Common myeloid progenitor, CD34-positive (primary cell): Measurements from ENCODE around the gene ZFHX3.

Source experiments
- CTCF ChIA-PET: fragments of 350-600 bp; sonication (Branson Sonifier 250); formaldehyde crosslinking; loops from one replicate; lab custom pipeline; 2021; ENCODE audit warnings: antibody characterized with exemption; lab: Charles Lee
- POLR2A ChIA-PET: fragments of 350-600 bp; sonication (Branson Sonifier 250); formaldehyde crosslinking; loops from one replicate; lab custom pipeline; 2021; ENCODE audit warnings: antibody characterized with exemption; lab: Charles Lee
- DNase-seq, 3 donors: peaks; one replicate each; pipeline versions ENCODE4 v3.0.0 to v3.0.0-alpha.2; 2013
- H3K27ac ChIP-seq, 2 experiments: 1 replicate in 1 of 2; 2 replicates in 1 of 2; pipeline ENCODE4 v1.7.0; 2013; ENCODE audit warnings: inconsistent platforms in 2 of 2, low read length in 2 of 2, mild to moderate bottlenecking in 2 of 2, low read depth in 1 of 2, moderate library complexity in 1 of 2; ENCODE audit not compliant: severe bottlenecking in 2 of 2, insufficient read depth in 1 of 2, poor library complexity in 1 of 2
- H3K27me3 ChIP-seq, 5 experiments: replicated peaks in 2 of 5; 1 replicate in 3 of 5; 2 replicates in 2 of 5; pipeline versions ENCODE4 v1.6.1 to v1.7.0; 2013; ENCODE audit warnings: low read length in 4 of 5, mild to moderate bottlenecking in 2 of 5, moderate library complexity in 2 of 5, inconsistent platforms in 1 of 5; ENCODE audit not compliant: insufficient read depth in 5 of 5, control insufficient read depth in 4 of 5
- H3K36me3 ChIP-seq, 4 experiments: 1 replicate in 2 of 4; 2 replicates in 2 of 4; pipeline versions ENCODE4 v1.6.1 to v1.7.0; 2013; ENCODE audit warnings: low read length in 3 of 4, control low read depth in 1 of 4, mild to moderate bottlenecking in 1 of 4; ENCODE audit not compliant: control insufficient read depth in 4 of 4, insufficient read depth in 4 of 4
- H3K4me1 ChIP-seq, 4 experiments: 1 replicate in 3 of 4; 2 replicates in 1 of 4; pipeline versions ENCODE4 v1.6.1 to v1.7.1; 2013; ENCODE audit warnings: low read length in 3 of 4, mild to moderate bottlenecking in 3 of 4, control low read depth in 1 of 4, inconsistent platforms in 1 of 4, moderate library complexity in 1 of 4; ENCODE audit not compliant: control insufficient read depth in 4 of 4, insufficient read depth in 4 of 4; ENCODE audit errors: control extremely low read depth in 1 of 4
- H3K4me3 ChIP-seq, 7 experiments: 1 replicate in 4 of 7; 2 replicates in 3 of 7; pipeline versions ENCODE4 v1.5.1 to v1.7.0; 2013; ENCODE audit warnings: mild to moderate bottlenecking in 7 of 7, low read length in 6 of 7, moderate library complexity in 6 of 7, inconsistent platforms in 2 of 7, low read depth in 2 of 7, control low read depth in 1 of 7; ENCODE audit not compliant: insufficient read depth in 4 of 7, control insufficient read depth in 1 of 7; ENCODE audit errors: extremely low read depth in 1 of 7
- H3K9me3 ChIP-seq, 5 experiments: 1 replicate in 4 of 5; 2 replicates in 1 of 5; pipeline versions ENCODE4 v1.6.1 to v1.7.1; 2013; ENCODE audit warnings: low read length in 4 of 5, mild to moderate bottlenecking in 2 of 5, inconsistent platforms in 1 of 5, low read depth in 1 of 5, moderate library complexity in 1 of 5; ENCODE audit not compliant: control insufficient read depth in 4 of 5, insufficient read depth in 2 of 5; ENCODE audit errors: control extremely low read depth in 1 of 5
- WGBS: methylation state at CpG from one replicate; pipeline ENCODE4 v1.1.5; 2013; ENCODE audit not compliant: insufficient coverage; 5-methylcytosine and 5-hydroxymethylcytosine counted together

Gene ZFHX3

GRCh38 chr16:72810480-72810879 is 237.4 kb downstream of the ZFHX3 start:
- CTCF ChIA-PET = no interaction called here
- Histone ChIP-seq H3K36me3 (peaks cover 0 to 9% (median 0%) of the 10 kb centered on the region in 4 experiments), H3K4me1 (peaks cover 0 to 7% (median 2%) of the 10 kb centered on the region in 4 experiments), H3K27ac (no peak overlapping the region), H3K9me3 (no peaks in the 10 kb centered on the region), H3K27me3 (no peaks in the 10 kb centered on the region), H3K4me3 (no peak overlapping the region)
- DNase-seq = no peak
- POLR2A ChIA-PET = no interaction called here
- WGBS = 100% methylated on average over 1 of the region's 2 CpGs

GRCh38 chr16:72809446-72809845 is 238.5 kb downstream of the ZFHX3 start:
- ChIA-PET POLR2A (no interaction called here), CTCF (interaction anchor here (0.6 kb wide), 1 partner anchor 13 kb away, joined by 3 read pairs; no protein-coding TSS in a partner anchor)
- Histone ChIP-seq H3K36me3 (peaks cover 0 to 9% (median 0%) of the 10 kb centered on the region in 4 experiments), H3K9me3 (no peaks in the 10 kb centered on the region), H3K27ac (no peak overlapping the region), H3K4me3 (no peak overlapping the region), H3K27me3 (no peaks in the 10 kb centered on the region), H3K4me1 (peaks cover 0 to 7% (median 2%) of the 10 kb centered on the region in 4 experiments)
- no peak for DNase-seq
- WGBS = no CpG with 5 or more reads among the region's 4 CpGs

DNA sequence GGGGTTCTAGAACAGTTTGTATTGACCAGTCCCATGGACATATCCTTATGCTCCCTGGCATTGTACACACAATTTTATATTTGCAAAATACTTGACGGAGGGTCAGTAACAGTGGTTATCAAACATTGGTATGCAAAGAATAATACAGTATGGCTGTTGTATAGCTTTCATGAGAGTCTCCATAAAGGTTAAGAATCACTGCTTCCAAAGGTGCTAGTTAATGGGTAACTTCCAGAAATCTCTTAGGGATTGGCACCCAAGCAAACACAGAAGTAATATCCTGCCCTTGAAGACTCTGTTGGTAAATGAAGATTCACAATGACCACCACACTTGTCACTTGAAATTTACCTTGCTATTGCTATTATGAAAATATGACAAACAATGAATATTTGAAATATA is 239.2 kb downstream of the ZFHX3 start:
- ChIA-PET CTCF (no interaction called here), POLR2A (no interaction called here)
- Histone ChIP-seq H3K4me1 (peaks cover 0 to 5% (median 2%) of the 10 kb centered on the region in 4 experiments), H3K9me3 (no peaks in the 10 kb centered on the region), H3K27me3 (no peaks in the 10 kb centered on the region), H3K36me3 (peaks cover 0 to 9% (median 0%) of the 10 kb centered on the region in 4 experiments), H3K4me3 (no peak overlapping the region), H3K27ac (no peak overlapping the region)
- WGBS = no CpG with 5 or more reads among the region's 1 CpG
- no peak for DNase-seq

DNA sequence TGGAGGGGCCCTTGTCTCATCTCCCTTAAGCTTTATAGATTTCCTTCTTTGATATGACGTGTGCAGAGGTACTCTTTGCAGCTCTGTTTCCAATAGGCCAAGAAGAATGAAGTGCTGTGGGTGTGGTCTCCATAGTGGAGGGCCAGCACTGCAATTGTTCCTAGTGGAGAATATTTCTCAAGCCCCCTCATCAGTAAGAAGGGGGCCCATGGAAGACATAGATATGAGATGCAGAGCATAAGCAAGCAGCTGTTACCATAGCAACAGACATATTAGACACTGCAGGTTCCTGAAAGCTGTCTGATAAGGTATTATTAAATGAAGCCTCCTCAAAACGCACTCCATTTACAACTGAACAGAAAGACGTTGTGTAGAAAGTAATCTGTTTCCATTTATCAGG is 240.7 kb downstream of the ZFHX3 start:
- no peaks in the 10 kb centered on the region for H3K27me3 ChIP-seq
- POLR2A ChIA-PET = no interaction called here
- H3K27ac ChIP-seq = no peak overlapping the region
- no peak overlapping the region for H3K4me3 ChIP-seq
- no peaks in the 10 kb centered on the region for H3K9me3 ChIP-seq
- CTCF ChIA-PET = interaction anchor here (1.5 kb wide), 1 partner anchor 12 kb away, joined by 4 read pairs; no protein-coding TSS in a partner anchor
- WGBS = 79% methylated on average over 2 of the region's 3 CpGs
- peaks cover 0 to 9% (median 0%) of the 10 kb centered on the region in 4 experiments for H3K36me3 ChIP-seq
- DNase-seq = peak in 1 of 3 donors; percentile 34
- H3K4me1 ChIP-seq = peaks cover 0 to 3% (median 0%) of the 10 kb centered on the region in 4 experiments

DNA sequence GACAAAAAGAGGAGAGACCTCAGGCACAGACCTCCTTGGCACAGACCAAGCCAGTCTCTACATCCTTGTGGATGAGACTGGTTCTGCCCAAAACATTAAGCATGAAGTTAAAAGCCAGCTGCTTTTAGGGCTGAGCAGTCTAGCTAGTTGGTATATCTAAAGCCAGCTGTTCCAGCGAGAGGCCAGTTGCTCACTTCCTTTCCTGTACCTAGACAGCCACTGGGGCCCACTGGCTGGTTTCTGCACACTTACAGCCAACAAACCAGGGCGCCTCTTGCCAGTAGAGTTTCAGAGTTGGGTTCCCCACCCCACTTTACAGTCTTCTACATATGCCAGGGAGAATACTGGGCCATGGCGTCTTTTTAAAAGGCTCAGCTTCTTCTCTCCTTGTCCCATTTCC is 242.4 kb downstream of the ZFHX3 start:
- no peaks in the 10 kb centered on the region for H3K9me3 ChIP-seq
- no peak overlapping the region for H3K27ac ChIP-seq
- 97% methylated on average over 3 of the region's 3 CpGs for whole genome bisulfite sequencing
- H3K36me3 ChIP-seq = peaks cover 0 to 2% (median under 1%) of the 10 kb centered on the region in 4 experiments
- peaks cover 0 to 3% (median 0%) of the 10 kb centered on the region in 4 experiments for H3K4me1 ChIP-seq
- CTCF ChIA-PET = interaction anchor here (1.5 kb wide), 1 partner anchor 10 kb away, joined by 4 read pairs; no protein-coding TSS in a partner anchor
- no peak for DNase-seq
- POLR2A ChIA-PET = no interaction called here
- no peak overlapping the region for H3K4me3 ChIP-seq
- H3K27me3 ChIP-seq = no peaks in the 10 kb centered on the region

GRCh38 chr16:72800524-72801161 is 247.3 kb downstream of the ZFHX3 start:
- Histone ChIP-seq H3K36me3 (peaks cover 4 to 38% (median 16%) of the 10 kb centered on the region in 4 experiments), H3K4me3 (no peak overlapping the region), H3K9me3 (no peaks in the 10 kb centered on the region), H3K27ac (no peak overlapping the region), H3K27me3 (no peaks in the 10 kb centered on the region), H3K4me1 (peaks cover 0 to 2% (median 0%) of the 10 kb centered on the region in 4 experiments)
- ChIA-PET POLR2A (no interaction called here), CTCF (interaction anchor here (2.2 kb wide), 1 partner anchor 32 kb away, joined by 5 read pairs; no protein-coding TSS in a partner anchor)
- no peak for DNase-seq
- WGBS = 95% methylated on average over 6 of the region's 10 CpGs

DNA sequence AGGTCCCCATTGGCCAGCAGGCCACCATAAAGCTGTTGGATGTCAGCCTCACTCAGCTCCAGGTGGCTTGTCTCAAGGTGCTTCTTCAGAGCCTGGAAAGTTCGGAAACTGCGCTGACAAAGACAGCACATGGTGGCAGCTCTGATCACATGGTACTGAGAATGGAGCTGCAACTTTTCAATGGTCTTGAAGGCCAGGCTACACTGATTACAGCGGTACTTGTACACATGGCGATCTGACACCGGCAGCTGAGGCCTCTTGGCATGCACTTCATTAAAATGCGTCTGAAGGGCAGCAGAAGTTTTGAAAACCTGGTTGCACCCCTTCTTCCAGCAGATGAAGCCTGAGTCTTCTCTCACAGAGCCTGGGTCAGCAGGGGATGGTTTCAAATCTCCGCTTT is 249.7 kb downstream of the ZFHX3 start:
- Histone ChIP-seq H3K4me3 (no peak overlapping the region), H3K27me3 (no peaks in the 10 kb centered on the region), H3K4me1 (no peaks in the 10 kb centered on the region), H3K36me3 (peaks cover 7 to 50% (median 33%) of the 10 kb centered on the region in 4 experiments), H3K27ac (no peak overlapping the region), H3K9me3 (no peaks in the 10 kb centered on the region)
- no peak for DNase-seq
- ChIA-PET POLR2A (no interaction called here), CTCF (interaction anchor here (1.1 kb wide), 1 partner anchor 31 kb away, joined by 5 read pairs; no protein-coding TSS in a partner anchor)
- 99% methylated on average over 6 of the region's 7 CpGs for WGBS
